HL-60/S4 treated with retinoic acid at 250 ng/mL for 4 days and 3 days (cell line): ENCODE results near the gene DNAH7.

ENCODE experiments used
- in situ Hi-C: fragments of 300-500 bp; cut with MboI; formaldehyde crosslinking; loops from 2 replicates; pipeline ENCODE4 v1.7.0; 2022; ENCODE audit warnings: low sequenced_read_pairs

The DNAH7 gene

GRCh38 chr2:196080526-196080925 lies 11.9 kb upstream of the DNAH7 start:
- in situ Hi-C loops: no loop called here

- in situ Hi-C loops: no loop called here
Measured at GRCh38 chr2:196079052-196079451, 10.4 kb upstream of the DNAH7 start.

- in situ Hi-C loops: no loop called here
Measured at GRCh38 chr2:196077821-196078220, 9.2 kb upstream of the DNAH7 start.

- in situ Hi-C loops: no loop called here
Measured at GRCh38 chr2:196076778-196077568, 8.3 kb upstream of the DNAH7 start.

GRCh38 chr2:196075196-196075595 lies 6.6 kb upstream of the DNAH7 start:
- in situ Hi-C loops: no loop called here

GRCh38 chr2:196074631-196075030 lies 6.0 kb upstream of the DNAH7 start:
- in situ Hi-C loops: loop anchor here (25.0 kb wide), 1 partner anchor 412 kb away; the partner anchor contains the start of gene SLC39A10

- in situ Hi-C loops: loop anchor here (25.0 kb wide), 1 partner anchor 411 kb away; the partner anchor contains the start of gene SLC39A10
Measured at GRCh38 chr2:196073521-196073920, 4.9 kb upstream of the DNAH7 start.

- in situ Hi-C loops: loop anchor here (25.0 kb wide), 1 partner anchor 405 kb away; the partner anchor contains the start of gene SLC39A10
Measured at GRCh38 chr2:196067088-196067382, 1.6 kb downstream of the DNAH7 start.

GRCh38 chr2:196066291-196067087 lies 2.1 kb downstream of the DNAH7 start:
- in situ Hi-C loops: loop anchor here (25.0 kb wide), 1 partner anchor 404 kb away; the partner anchor contains the start of gene SLC39A10

GRCh38 chr2:196063773-196064172 lies 4.9 kb downstream of the DNAH7 start:
- in situ Hi-C loops: loop anchor here (25.0 kb wide), 1 partner anchor 401 kb away; the partner anchor contains the start of gene SLC39A10

- in situ Hi-C loops: loop anchor here (25.0 kb wide), 1 partner anchor 397 kb away; the partner anchor contains the start of gene SLC39A10
Measured at GRCh38 chr2:196059491-196059960, 9.1 kb downstream of the DNAH7 start.

GRCh38 chr2:196054631-196055030 lies 14.0 kb downstream of the DNAH7 start:
- in situ Hi-C loops: loop anchor here (25.0 kb wide), 1 partner anchor 392 kb away; the partner anchor contains the start of gene SLC39A10

GRCh38 chr2:196046123-196046917 lies 22.3 kb downstream of the DNAH7 start:
- in situ Hi-C loops: no loop called here

- in situ Hi-C loops: no loop called here
Measured at GRCh38 chr2:196041786-196042185, 26.9 kb downstream of the DNAH7 start.

- in situ Hi-C loops: no loop called here
Measured at GRCh38 chr2:196040218-196040617, 28.4 kb downstream of the DNAH7 start.

GRCh38 chr2:196036442-196036841 lies 32.2 kb downstream of the DNAH7 start:
- in situ Hi-C loops: no loop called here

GRCh38 chr2:196018037-196018436 lies 50.6 kb downstream of the DNAH7 start:
- in situ Hi-C loops: no loop called here

- in situ Hi-C loops: no loop called here
Measured at GRCh38 chr2:196012314-196012713, 56.3 kb downstream of the DNAH7 start.

GRCh38 chr2:196000551-196000950 lies 68.1 kb downstream of the DNAH7 start:
- in situ Hi-C loops: no loop called here

- in situ Hi-C loops: no loop called here
Measured at GRCh38 chr2:195998070-195998469, 70.6 kb downstream of the DNAH7 start.

- in situ Hi-C loops: no loop called here
Measured at GRCh38 chr2:195995499-195995898, 73.1 kb downstream of the DNAH7 start.
